Activated B cell treated with CpG ODN at 0.5 μM for 24 hours (primary cell): ENCODE results near the gene SLC13A4. TPM values are rescaled to one million over a fixed set of nuclear protein-coding genes. Genes with fewer than 3 reads are reported as not detected.
"Not testable (repeated sequence)": the region's sequence is repeated elsewhere in the genome, so short reads cannot be mapped to it uniquely, and the experiment has no call there.

Experiments
- ATAC-seq: fragments of 200-7000 bp; cut with Tn5 transposase; one replicate; pipeline ENCODE4 v1.10.0; 2021; ENCODE audit warnings: low read depth, mild to moderate bottlenecking, moderate library complexity
- CTCF ChIA-PET: fragments of 350-600 bp; sonication (Branson Sonifier 250); formaldehyde crosslinking; loops from one replicate; lab custom pipeline; 2021; ENCODE audit warnings: antibody characterized with exemption; lab: Charles Lee
- POLR2A ChIA-PET: fragments of 350-600 bp; sonication (Branson Sonifier 250); formaldehyde crosslinking; loops from one replicate; lab custom pipeline; 2021; ENCODE audit warnings: antibody characterized with exemption; lab: Charles Lee
- DNase-seq: peaks from one replicate; pipeline ENCODE4 v3.0.0; 2022
- H3K27ac Mint-ChIP-seq: one replicate; pipeline ENCODE4 v1.8.0; 2020; ENCODE audit warnings: mixed read lengths
- H3K27me3 Mint-ChIP-seq: one replicate; pipeline ENCODE4 v1.8.0; 2021; ENCODE audit warnings: mixed read lengths
- H3K36me3 Mint-ChIP-seq: one replicate; pipeline ENCODE4 v1.8.0; 2021; ENCODE audit warnings: low read depth, mixed read lengths
- H3K4me1 Mint-ChIP-seq: one replicate; pipeline ENCODE4 v1.8.0; 2021; ENCODE audit warnings: mixed read lengths
- H3K4me3 Mint-ChIP-seq: one replicate; pipeline ENCODE4 v1.8.0; 2020; ENCODE audit warnings: mild to moderate bottlenecking, mixed read lengths
- H3K9me3 Mint-ChIP-seq: one replicate; pipeline ENCODE4 v1.8.0; 2020; ENCODE audit warnings: mixed read lengths
- intact Hi-C: fragments of 100-400 bp; cut with micrococcal nuclease; formaldehyde crosslinking; loops from one replicate; pipeline ENCODE4 v1.15.1; 2024
- total RNA-seq: library from RNA; stranded (reverse); gene quantifications from 2 replicates; pipeline ENCODE4 v1.2.3, GENCODE V29; 2022
- TF ChIP-seq, protein P1 (sequence below): fragments of 200-600 bp; IDR thresholded peaks from one replicate; pipeline ENCODE4 v1.8.0; 2022; ENCODE audit warnings: antibody characterized with exemption, mild to moderate bottlenecking

SLC13A4 gene
- total RNA-seq, 1 donor from 2014 or later = not detected

DNA sequence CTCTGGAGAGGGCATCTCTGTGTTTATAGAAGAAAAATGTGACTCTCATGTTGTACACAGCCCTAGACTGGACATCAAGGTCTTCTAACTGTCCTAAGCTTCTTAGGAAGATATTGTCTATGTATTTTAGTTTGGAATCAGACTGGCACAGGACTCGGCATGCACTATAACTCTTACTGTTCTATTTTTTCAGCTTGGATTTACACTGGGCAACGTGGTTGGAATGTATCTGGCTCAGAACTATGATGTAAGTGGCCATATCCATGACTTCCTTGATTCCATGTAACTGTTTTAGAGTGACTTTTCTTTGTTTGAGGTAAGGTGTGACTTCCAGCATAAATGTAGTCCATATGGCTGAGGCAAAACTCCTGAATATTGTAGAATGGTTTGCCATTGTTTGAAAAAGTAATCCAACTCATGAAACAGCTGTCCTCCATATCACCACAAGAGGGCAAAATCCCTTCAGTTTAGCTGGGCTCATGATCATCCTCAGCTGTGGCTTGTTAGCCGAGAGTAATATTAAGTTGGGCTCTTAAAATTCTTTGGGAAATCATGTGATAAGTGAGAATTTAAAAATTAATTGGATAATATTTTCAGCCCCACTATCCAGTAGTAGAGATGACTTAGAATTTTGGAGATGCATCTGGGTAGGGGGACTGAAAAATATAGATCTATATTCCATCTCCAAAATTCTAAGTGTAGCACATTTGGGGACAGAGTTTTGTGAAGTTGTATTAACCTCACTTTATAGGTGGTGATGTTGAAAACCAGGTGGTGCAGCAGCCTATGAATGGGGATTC is 55.2 kb downstream of the SLC13A4 start:
- H3K4me1 Mint-ChIP-seq = peaks cover 14% of the 10 kb centered on the region
- no peak overlapping the region for H3K27ac Mint-ChIP-seq
- CTCF ChIA-PET = interaction anchor here (1.0 to 1.6 kb wide), 7 partner anchors 9 to 336 kb away, joined by 3 to 6 read pairs (median 4); no protein-coding TSS in a partner anchor
- no peaks in the 10 kb centered on the region for H3K9me3 Mint-ChIP-seq
- POLR2A ChIA-PET = interaction anchor here (1.2 to 2.4 kb wide), 2 partner anchors 8 to 10 kb away, joined by 3 to 7 read pairs; partner anchors contain the start of gene STMP1
- peaks cover 53% of the 10 kb centered on the region for H3K36me3 Mint-ChIP-seq
- no peaks in the 10 kb centered on the region for H3K27me3 Mint-ChIP-seq
- DNase-seq (no peak), ATAC-seq (peak; percentile 57)
- TF ChIP-seq, protein P1, sequence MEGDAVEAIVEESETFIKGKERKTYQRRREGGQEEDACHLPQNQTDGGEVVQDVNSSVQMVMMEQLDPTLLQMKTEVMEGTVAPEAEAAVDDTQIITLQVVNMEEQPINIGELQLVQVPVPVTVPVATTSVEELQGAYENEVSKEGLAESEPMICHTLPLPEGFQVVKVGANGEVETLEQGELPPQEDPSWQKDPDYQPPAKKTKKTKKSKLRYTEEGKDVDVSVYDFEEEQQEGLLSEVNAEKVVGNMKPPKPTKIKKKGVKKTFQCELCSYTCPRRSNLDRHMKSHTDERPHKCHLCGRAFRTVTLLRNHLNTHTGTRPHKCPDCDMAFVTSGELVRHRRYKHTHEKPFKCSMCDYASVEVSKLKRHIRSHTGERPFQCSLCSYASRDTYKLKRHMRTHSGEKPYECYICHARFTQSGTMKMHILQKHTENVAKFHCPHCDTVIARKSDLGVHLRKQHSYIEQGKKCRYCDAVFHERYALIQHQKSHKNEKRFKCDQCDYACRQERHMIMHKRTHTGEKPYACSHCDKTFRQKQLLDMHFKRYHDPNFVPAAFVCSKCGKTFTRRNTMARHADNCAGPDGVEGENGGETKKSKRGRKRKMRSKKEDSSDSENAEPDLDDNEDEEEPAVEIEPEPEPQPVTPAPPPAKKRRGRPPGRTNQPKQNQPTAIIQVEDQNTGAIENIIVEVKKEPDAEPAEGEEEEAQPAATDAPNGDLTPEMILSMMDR = peak; percentile 39
- intact Hi-C loops = loop anchor here (1.0 kb wide), 2 partner anchors 10 to 337 kb away; partner anchors contain the start of gene STMP1
- no peak overlapping the region for H3K4me3 Mint-ChIP-seq

DNA sequence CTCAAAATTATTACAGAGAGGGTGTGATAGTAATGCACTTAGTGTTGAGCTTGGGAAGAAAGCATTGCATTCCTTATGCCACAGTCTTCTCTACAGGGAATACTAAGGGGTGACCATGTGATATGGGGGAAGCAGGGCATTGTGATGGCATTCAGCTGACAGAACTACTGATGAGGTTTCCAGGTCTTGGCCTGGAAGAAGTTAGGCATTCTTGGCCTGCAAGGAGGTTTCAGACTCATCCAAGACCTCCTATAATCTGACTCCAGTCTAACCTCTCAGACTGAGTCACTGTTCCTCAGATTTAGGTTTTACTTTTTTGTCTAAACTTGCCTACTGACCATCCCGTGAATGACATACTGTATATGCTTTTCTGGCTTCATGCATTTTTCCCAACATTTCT is 57.8 kb downstream of the SLC13A4 start:
- peaks cover 38% of the 10 kb centered on the region for H3K36me3 Mint-ChIP-seq
- no peaks in the 10 kb centered on the region for H3K9me3 Mint-ChIP-seq
- H3K27me3 Mint-ChIP-seq = no peaks in the 10 kb centered on the region
- no peak overlapping the region for H3K27ac Mint-ChIP-seq
- ChIA-PET CTCF (interaction anchor here (1.0 kb wide), 1 partner anchor 25 kb away, joined by 4 read pairs; no protein-coding TSS in a partner anchor), POLR2A (no interaction called here)
- ATAC-seq = no peak
- intact Hi-C loops = no loop called here
- peaks cover 30% of the 10 kb centered on the region for H3K4me1 Mint-ChIP-seq
- DNase-seq = no peak
- TF ChIP-seq, protein P1 = no peak
- no peak overlapping the region for H3K4me3 Mint-ChIP-seq

DNA sequence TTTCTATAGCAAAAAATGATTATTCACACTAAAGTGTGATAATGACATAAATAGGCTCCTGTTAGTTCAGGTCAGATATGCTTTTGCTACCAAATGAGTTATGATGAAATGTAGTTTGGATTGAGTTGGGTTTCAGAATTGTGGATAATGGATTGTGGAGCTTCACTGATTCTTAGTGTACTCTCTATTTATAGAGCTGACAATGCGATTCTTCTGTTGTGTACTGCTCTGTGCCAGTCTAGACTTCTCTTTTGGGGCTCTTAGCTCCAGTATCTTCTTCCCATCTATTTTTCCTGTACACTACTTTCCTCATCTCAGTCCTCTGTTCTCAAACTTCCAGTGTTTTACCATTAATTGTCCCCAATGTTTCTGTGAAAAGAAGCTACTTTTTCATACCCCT is 58.2 kb downstream of the SLC13A4 start:
- intact Hi-C loops = loop anchor here (10.0 kb wide), 1 partner anchor 495 kb away; the partner anchor contains the start of gene CYREN
- H3K27ac Mint-ChIP-seq = no peak overlapping the region
- no peaks in the 10 kb centered on the region for H3K27me3 Mint-ChIP-seq
- peaks cover 33% of the 10 kb centered on the region for H3K4me1 Mint-ChIP-seq
- DNase-seq (no peak), ATAC-seq (no peak)
- ChIA-PET CTCF (interaction anchor here (1.0 kb wide), 1 partner anchor 24 kb away, joined by 4 read pairs; no protein-coding TSS in a partner anchor), POLR2A (no interaction called here)
- H3K36me3 Mint-ChIP-seq = peaks cover 36% of the 10 kb centered on the region
- no peaks in the 10 kb centered on the region for H3K9me3 Mint-ChIP-seq
- no peak overlapping the region for H3K4me3 Mint-ChIP-seq
- TF ChIP-seq, protein P1 = no peak

DNA sequence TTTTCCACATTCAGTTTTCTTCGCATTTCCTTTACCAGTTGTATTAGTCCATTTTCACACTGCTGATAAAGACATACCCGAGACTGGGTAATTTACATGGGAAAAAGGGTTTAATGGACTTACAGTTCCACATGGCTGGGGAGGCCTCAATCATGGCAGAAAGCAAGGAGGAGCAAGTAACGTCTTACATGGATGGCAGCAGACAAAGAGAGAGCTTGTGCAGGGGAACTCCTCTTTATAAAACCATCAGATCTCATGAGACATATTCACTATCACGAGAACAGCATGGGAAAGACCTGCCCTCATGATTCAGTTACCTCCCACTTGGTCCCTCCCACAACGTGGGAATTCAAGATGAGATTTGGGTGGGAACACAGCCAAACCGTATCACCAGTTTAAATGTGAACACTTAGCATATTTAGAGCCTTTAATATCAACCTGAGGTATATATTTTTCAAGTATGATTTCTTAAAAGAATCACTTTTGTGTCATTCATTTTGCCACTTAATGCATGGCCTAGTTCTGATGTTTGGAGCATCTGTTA is 59.1 kb downstream of the SLC13A4 start:
- peaks cover 28% of the 10 kb centered on the region for H3K36me3 Mint-ChIP-seq
- intact Hi-C loops = loop anchor here (10.0 kb wide), 1 partner anchor 494 kb away; the partner anchor contains the start of gene CYREN

DNA sequence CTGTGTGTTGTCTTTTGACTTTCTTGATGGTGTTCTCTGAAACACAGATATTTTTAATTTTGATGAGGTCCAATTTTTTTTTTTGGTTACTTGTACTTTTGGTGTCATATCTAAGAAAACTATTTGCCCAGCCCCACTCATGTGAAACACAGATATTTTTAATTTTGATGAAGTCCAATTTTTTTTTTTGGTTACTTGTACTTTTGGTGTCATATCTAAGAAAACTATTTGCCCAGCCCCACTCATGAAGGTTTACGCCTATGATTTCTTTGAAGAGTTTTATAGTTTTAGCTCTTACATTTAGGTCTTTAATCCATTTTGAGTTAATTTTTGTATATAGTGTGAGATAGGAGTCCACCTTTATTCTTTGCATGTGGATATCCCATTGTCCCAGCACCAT is 60.4 kb downstream of the SLC13A4 start:
- ATAC-seq, H3K9me3 Mint-ChIP-seq, H3K27me3 Mint-ChIP-seq, POLR2A ChIA-PET, DNase-seq, H3K27ac Mint-ChIP-seq, H3K4me3 Mint-ChIP-seq: not testable (repeated sequence)
- CTCF ChIA-PET = interaction anchor here (1.3 to 1.5 kb wide), 2 partner anchors 8 to 22 kb away, joined by 3 to 4 read pairs; no protein-coding TSS in a partner anchor
- peaks cover 20% of the 10 kb centered on the region for H3K36me3 Mint-ChIP-seq
- peaks cover 43% of the 10 kb centered on the region for H3K4me1 Mint-ChIP-seq
- intact Hi-C loops = loop anchor here (10.0 kb wide), 1 partner anchor 493 kb away; the partner anchor contains the start of gene CYREN

More for the DNA sequence above, 59.1 kb downstream of the SLC13A4 start:
- peaks cover 38% of the 10 kb centered on the region for H3K4me1 Mint-ChIP-seq
- CTCF ChIA-PET, DNase-seq, POLR2A ChIA-PET, ATAC-seq, H3K27ac Mint-ChIP-seq, H3K27me3 Mint-ChIP-seq, H3K4me3 Mint-ChIP-seq, H3K9me3 Mint-ChIP-seq: not testable (repeated sequence)
